M059J (cell line): ENCODE measurements around the gene FAAP20. TPM values are rescaled to one million over a fixed set of nuclear protein-coding genes. Genes with fewer than 3 reads are reported as not detected.
"Not testable (repeated sequence)": the region's sequence is repeated elsewhere in the genome, so short reads cannot be mapped to it uniquely, and the experiment has no call there.

Experiments used
- DNase-seq: peaks from one replicate; pipeline ENCODE4 v3.0.0-alpha.2; 2012; ENCODE audit warnings: low read depth
- total RNA-seq: library from RNA; depleted of rRNA; stranded (reverse); fragments of >200 nt; shearing (Covaris generic); gene quantifications from 2 replicates; pipeline ENCODE4 v1.2.3, GENCODE V29; 2014; rRNA removed

FAAP20 gene
- total RNA-seq, 1 experiment from 2014 or later = 23.1 TPM

- no peak for DNase-seq
Observed at GRCh38 chr1:2158272-2158671, 36.3 kb downstream of the FAAP20 start.

DNA sequence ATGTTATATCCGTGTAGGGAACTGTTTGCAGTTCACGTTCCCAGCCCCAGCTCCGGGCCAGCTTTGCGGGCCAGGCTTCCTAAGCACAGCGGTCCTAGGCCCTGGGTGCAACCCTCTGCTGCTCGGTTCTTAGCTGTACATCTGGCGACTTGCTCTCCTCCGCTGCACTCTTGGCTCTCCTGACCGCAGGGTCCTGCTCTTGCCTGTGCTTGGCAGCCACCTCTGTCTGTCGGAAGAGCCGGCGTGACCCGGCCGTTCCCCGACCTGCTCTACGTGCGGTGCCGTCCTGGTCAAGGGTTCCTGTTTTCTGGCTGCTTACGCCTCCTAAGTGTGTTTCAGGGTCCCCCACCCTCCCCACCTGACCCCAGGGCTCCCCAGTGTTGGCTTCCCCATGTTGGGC, 36.7 kb downstream of the FAAP20 start:
- DNase-seq = no peak

DNA sequence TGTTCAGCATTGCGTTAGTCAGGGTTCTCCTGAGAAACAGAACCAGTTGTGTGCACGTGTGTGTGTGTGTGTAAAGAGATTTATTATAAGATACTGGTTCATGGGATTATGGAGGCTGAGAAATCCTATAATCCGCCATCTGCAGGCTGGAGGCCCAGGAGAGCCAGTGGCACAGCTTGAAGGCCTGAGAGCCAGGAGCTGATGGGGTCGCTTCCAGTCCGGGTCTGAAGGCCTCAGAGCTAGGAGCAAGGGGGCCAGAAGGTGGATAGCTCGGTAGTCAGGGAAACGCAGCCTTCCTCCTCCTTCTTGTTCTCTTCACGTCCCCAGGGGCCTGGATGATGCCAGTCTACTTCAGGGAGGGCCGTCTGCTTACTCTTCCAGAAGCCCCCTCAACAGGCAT, 37.7 kb downstream of the FAAP20 start:
- no peak for DNase-seq

- DNase-seq = no peak
Observed at GRCh38 chr1:2155788-2156187, 38.8 kb downstream of the FAAP20 start.

DNA sequence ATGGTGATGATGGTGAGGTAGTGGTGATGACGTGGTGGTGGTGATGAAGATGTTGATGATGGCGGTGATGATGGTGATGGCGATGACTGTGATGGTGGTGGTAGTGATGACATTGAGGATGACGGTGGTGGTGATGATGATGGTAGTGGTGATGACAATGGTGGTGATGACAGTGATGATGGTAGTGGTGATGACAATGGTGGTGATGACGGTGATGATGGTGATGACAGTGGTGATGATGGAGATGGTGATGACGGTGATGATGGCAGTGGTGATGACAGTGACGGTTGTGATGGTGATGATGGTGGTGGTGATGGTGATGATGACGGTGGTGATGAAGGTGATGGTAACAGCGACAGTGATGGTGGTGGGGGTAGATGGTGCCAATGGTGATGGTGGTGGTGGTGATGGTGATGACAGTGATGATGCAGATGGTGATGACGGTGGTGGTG, 39.4 kb downstream of the FAAP20 start:
- no peak for DNase-seq

GRCh38 chr1:2154022-2154421, 40.5 kb downstream of the FAAP20 start:
- DNase-seq = no peak

GRCh38 chr1:2152954-2153353, 41.6 kb downstream of the FAAP20 start:
- DNase-seq = no peak

DNA sequence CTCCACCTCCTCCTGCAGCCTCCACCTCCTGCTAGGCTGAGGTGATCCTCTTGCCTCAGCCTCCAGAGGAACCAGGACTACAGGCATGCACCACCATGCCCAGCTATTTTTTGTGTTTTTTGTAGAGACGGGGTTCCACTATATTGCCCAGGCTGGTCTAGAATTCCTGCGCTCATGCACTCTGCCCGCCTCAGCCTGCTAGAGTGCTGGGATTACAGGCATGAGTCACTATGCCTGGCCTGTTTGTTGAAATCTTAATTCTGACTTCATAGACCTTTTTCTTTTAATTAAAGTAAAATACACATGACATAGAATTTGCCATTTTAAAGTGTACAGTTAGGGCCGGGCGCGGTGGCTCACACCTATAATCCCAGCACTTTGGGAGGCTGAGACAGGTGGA, 42.7 kb downstream of the FAAP20 start:
- DNase-seq = no peak

DNA sequence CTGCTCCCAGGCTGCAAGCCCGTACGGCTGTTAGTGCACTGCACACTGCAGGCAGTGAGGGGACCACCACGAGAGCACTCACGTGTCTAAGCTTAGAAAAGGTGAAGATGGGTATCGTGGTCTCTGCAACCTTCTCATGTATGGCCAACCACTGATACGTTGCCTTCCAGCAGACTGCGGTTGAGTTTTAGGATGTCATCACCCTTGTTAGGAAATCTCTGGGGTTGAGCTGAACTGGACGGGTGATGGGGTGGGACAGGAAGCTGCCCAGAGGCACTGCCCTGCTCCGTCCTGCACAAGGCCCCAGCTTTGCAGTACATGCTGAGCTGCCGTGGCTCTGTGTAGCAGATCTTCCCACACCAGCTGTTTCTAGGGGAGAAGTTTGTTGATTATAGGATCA, 43.3 kb downstream of the FAAP20 start:
- DNase-seq = no peak

GRCh38 chr1:2150801-2151200, 43.8 kb downstream of the FAAP20 start:
- DNase-seq = no peak

GRCh38 chr1:2148691-2149090, 45.9 kb downstream of the FAAP20 start:
- no peak for DNase-seq

- DNase-seq = not testable (repeated sequence)
Observed at GRCh38 chr1:2147869-2148268, 46.7 kb downstream of the FAAP20 start.

- DNase-seq = no peak
Observed at GRCh38 chr1:2146836-2147517, 47.6 kb downstream of the FAAP20 start.

DNA sequence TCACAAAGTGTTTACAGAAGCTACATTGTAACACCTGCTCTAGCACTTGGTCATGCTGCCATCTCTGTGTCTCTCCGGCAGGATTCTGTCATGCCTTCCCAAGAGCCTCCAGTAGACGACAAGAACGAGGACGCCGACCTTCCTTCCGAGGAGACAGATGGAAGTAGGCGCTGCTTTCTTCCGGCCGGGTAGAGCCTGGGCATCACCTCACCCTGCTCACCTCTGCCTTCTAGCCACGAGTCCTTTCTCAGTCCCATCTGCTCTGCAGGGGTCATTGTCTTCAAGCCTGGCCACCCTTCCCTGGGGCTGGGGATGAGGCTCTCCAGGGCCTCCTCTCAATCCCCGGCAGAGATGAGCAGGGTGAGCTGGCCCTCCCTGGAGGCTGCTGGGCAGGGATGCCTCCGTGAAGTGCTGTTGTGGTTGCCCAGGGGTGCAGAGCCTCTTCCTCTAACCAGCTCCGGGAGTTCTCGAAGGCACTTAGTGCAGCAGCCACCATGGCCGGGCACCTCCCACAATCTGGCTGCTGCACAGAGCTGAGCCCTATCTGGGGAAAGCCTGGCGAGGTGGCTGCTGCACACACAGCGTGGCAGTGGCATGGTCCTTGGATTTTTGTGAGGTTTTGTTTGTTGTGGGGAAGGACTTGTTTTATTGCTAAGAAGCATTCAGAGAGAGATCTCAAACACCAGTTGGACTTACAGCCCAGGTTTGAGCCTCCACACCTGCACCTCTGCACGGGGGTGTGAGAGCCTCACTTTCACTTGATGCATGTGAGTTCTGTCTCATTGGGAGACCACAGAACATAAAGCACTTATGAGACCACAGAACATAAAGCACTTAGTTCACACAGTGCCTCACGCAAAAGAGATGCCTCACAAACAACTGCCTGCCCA, 48.4 kb downstream of the FAAP20 start:
- DNase-seq = no peak

GRCh38 chr1:2144501-2145090, 50.0 kb downstream of the FAAP20 start:
- no peak for DNase-seq

DNA sequence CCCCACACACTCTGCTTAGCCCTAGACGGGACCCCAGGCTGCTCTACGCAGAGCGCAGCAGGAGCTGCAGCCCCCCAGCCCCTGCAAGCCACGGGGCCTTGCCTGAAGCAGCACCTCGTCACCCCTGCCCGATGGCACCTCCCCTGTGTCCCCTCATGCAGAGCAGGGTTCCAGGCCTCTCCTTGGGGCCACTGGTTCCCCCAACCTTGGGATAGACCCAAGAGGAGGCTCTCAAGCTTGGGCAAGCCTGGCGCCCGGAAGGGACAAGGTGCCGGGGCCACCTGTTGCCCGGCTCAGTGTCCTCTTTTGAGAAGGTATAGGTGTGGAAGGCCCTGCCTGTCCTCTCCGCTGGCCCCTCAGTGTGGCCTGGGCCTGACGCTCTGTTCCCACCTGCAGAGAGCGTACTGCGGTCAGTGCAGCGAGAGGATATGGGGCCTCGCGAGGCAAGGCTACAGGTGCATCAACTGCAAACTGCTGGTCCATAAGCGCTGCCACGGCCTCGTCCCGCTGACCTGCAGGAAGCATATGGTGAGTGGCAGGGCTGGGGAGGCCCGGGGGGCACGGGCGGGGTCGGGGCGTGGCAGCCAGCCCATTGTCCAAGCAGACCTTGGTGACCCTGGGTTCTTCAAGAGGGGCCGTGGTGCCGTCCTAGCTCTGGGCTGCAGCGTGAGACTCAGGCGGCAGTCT, 50.6 kb downstream of the FAAP20 start:
- no peak for DNase-seq

GRCh38 chr1:2141025-2141424, 53.5 kb downstream of the FAAP20 start:
- DNase-seq = no peak

Other genes with a start within 250 kb of the FAAP20 start
- gene CFAP74, start 191.0 kb downstream of the FAAP20 start, total RNA-seq = not detected in 2 replicates
- gene GABRD, start 175.4 kb downstream of the FAAP20 start, total RNA-seq = not detected in 2 replicates
- 0.44 TPM in 1 of 2 replicates, not detected in the other for gene PRKCZ, start 144.4 kb downstream of the FAAP20 start, total RNA-seq
- 3.5 and 13.8 TPM in 2 replicates for gene SKI, start 33.5 kb upstream of the FAAP20 start, total RNA-seq
- 6.7 and 11.0 TPM in 2 replicates for gene MORN1, start 196.8 kb upstream of the FAAP20 start, total RNA-seq
- 135 and 233 TPM in 2 replicates for gene RER1, start 197.1 kb upstream of the FAAP20 start, total RNA-seq
- gene PEX10, start 217.8 kb upstream of the FAAP20 start, total RNA-seq = 18.8 and 31.2 TPM in 2 replicates